ENCODE measurements around the gene TAB3.

The TAB3 gene

DNA sequence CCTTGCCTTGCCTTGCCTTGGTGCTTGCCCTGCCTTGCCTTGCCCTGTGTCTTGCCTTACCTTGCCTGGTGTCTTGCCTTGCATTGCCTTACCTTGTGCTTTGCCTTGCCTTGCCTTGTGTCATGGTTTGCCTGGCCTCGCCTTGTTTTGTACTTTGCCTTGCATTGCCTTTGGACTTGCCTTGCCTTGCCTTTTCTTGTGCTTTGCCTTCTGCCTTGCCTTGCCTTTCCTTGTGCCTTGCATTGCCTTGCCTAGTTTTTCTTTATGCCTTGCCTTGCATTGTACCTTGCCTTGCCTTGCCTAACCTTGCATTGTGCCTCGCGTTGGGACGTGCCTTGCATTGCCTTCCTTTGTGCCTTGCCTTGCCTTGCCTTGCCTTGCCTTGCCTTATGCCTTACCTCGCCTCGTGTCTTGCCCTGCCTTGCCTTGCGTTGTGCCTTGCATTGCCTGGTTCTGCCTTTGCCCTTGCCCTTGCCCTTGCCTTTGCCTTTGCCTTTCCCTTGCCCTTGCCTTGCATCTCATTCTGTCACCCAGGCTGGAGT lies 82.8 kb downstream of the TAB3 start:
- Histone ChIP-seq H3K4me3 (ENCODE audit: low read depth, low read length) (no peak overlapping the region), H3K4me1 (ENCODE audit: control insufficient read depth, insufficient read depth, low read length) (no peaks in the 10 kb centered on the region), H3K27ac (ENCODE audit: extremely low read depth, low read depth, low read length) (no peak overlapping the region), H3K9me3 (ENCODE audit: control insufficient read depth, insufficient read depth, low read depth, low read length) (no peaks in the 10 kb centered on the region), H3K36me3 (ENCODE audit: control insufficient read depth in 2 of 2, insufficient read depth in 1 of 2, low read length in 2 of 2) (no peaks in the 10 kb centered on the region)
- TF ChIP-seq ZNF555 (tag by site-specific recombination; conservative IDR thresholded peaks at IDR 0.05): no peak
- no peak for TF ChIP-seq ZNF138 (tag by site-specific recombination; IDR thresholded peaks at IDR 0.05; ENCODE audit: borderline replicate concordance)
- TF ChIP-seq ZNF558 (tag by site-specific recombination; IDR thresholded peaks at IDR 0.05): no peak
- TF ChIP-seq, protein P1, sequence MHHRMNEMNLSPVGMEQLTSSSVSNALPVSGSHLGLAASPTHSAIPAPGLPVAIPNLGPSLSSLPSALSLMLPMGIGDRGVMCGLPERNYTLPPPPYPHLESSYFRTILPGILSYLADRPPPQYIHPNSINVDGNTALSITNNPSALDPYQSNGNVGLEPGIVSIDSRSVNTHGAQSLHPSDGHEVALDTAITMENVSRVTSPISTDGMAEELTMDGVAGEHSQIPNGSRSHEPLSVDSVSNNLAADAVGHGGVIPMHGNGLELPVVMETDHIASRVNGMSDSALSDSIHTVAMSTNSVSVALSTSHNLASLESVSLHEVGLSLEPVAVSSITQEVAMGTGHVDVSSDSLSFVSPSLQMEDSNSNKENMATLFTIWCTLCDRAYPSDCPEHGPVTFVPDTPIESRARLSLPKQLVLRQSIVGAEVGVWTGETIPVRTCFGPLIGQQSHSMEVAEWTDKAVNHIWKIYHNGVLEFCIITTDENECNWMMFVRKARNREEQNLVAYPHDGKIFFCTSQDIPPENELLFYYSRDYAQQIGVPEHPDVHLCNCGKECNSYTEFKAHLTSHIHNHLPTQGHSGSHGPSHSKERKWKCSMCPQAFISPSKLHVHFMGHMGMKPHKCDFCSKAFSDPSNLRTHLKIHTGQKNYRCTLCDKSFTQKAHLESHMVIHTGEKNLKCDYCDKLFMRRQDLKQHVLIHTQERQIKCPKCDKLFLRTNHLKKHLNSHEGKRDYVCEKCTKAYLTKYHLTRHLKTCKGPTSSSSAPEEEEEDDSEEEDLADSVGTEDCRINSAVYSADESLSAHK (tag by site-specific recombination; IDR thresholded peaks at IDR 0.05): no peak
- no peak for TF ChIP-seq HOXC10 (CRISPR knock-in tag; IDR thresholded peaks at IDR 0.05)
- TF ChIP-seq, protein P2, sequence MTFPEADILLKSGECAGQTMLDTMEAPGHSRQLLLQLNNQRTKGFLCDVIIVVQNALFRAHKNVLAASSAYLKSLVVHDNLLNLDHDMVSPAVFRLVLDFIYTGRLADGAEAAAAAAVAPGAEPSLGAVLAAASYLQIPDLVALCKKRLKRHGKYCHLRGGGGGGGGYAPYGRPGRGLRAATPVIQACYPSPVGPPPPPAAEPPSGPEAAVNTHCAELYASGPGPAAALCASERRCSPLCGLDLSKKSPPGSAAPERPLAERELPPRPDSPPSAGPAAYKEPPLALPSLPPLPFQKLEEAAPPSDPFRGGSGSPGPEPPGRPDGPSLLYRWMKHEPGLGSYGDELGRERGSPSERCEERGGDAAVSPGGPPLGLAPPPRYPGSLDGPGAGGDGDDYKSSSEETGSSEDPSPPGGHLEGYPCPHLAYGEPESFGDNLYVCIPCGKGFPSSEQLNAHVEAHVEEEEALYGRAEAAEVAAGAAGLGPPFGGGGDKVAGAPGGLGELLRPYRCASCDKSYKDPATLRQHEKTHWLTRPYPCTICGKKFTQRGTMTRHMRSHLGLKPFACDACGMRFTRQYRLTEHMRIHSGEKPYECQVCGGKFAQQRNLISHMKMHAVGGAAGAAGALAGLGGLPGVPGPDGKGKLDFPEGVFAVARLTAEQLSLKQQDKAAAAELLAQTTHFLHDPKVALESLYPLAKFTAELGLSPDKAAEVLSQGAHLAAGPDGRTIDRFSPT (tag by site-specific recombination; IDR thresholded peaks at IDR 0.05): no peak
- TF ChIP-seq ZNF248 (tag by site-specific recombination; IDR thresholded peaks at IDR 0.05): no peak
- no peak for TF ChIP-seq ZBTB17 (tag by site-specific recombination; IDR thresholded peaks at IDR 0.05)
- no peak for TF ChIP-seq ZNF426 (tag by site-specific recombination; IDR thresholded peaks at IDR 0.05)
- TF ChIP-seq ZNF266 (tag by site-specific recombination; IDR thresholded peaks at IDR 0.05; ENCODE audit: low read depth): no peak
- TF ChIP-seq ZNF157 (tag by site-specific recombination; IDR thresholded peaks at IDR 0.05): no peak
- TF ChIP-seq, protein P3, sequence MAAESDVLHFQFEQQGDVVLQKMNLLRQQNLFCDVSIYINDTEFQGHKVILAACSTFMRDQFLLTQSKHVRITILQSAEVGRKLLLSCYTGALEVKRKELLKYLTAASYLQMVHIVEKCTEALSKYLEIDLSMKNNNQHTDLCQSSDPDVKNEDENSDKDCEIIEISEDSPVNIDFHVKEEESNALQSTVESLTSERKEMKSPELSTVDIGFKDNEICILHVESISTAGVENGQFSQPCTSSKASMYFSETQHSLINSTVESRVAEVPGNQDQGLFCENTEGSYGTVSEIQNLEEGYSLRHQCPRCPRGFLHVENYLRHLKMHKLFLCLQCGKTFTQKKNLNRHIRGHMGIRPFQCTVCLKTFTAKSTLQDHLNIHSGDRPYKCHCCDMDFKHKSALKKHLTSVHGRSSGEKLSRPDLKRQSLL (tag by site-specific recombination; IDR thresholded peaks at IDR 0.05): no peak
- no peak for TF ChIP-seq ZNF26 (tag by site-specific recombination; IDR thresholded peaks at IDR 0.05)
- TF ChIP-seq, protein P4, sequence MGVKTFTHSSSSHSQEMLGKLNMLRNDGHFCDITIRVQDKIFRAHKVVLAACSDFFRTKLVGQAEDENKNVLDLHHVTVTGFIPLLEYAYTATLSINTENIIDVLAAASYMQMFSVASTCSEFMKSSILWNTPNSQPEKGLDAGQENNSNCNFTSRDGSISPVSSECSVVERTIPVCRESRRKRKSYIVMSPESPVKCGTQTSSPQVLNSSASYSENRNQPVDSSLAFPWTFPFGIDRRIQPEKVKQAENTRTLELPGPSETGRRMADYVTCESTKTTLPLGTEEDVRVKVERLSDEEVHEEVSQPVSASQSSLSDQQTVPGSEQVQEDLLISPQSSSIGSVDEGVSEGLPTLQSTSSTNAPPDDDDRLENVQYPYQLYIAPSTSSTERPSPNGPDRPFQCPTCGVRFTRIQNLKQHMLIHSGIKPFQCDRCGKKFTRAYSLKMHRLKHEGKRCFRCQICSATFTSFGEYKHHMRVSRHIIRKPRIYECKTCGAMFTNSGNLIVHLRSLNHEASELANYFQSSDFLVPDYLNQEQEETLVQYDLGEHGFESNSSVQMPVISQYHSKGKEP (tag by site-specific recombination; IDR thresholded peaks at IDR 0.05): no peak
- CTCF ChIA-PET: no interaction called here
- POLR2A ChIA-PET: no interaction called here

DNA sequence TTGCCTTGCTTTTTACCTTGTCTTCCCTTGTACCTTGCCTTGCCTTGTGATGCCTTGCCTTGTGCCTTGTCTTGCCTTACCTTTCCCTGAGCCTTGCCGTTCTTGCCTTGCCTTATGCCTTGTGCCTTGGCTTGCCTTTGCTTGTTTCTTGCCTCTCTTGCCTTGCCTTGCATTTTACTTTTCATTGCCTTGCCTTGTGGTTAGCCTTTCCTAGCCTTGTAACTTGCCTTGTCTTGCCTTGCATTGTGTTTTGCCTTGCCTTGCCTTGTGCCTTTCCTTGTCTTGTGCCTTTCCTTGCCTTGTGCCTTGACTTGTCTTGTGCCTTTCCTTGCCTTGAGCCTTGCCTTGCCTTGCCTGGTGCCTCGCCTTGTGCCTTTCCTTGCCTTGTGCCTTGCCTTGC lies 84.6 kb downstream of the TAB3 start:
- TF ChIP-seq ZNF157 (tag by site-specific recombination; IDR thresholded peaks at IDR 0.05) (no peak), ZNF16 (tag by site-specific recombination; IDR thresholded peaks at IDR 0.05; ENCODE audit: low read depth) (no peak), HOXD13 (CRISPR knock-in tag; IDR thresholded peaks at IDR 0.05; ENCODE audit: borderline replicate concordance) (no peak)
- H3K4me1 ChIP-seq (ENCODE audit: control insufficient read depth, insufficient read depth, low read length): no peaks in the 10 kb centered on the region
- ChIA-PET POLR2A (no interaction called here), CTCF (no interaction called here)
- H3K9me3 ChIP-seq (ENCODE audit: control insufficient read depth, insufficient read depth, low read depth, low read length): no peaks in the 10 kb centered on the region
- no peak overlapping the region for H3K4me3 ChIP-seq (ENCODE audit: low read depth, low read length)
- H3K36me3 ChIP-seq (ENCODE audit: control insufficient read depth in 2 of 2, insufficient read depth in 1 of 2, low read length in 2 of 2): no peaks in the 10 kb centered on the region
- H3K27ac ChIP-seq (ENCODE audit: extremely low read depth, low read depth, low read length): no peak overlapping the region

Measured in HEK293 (cell line).